ENCODE data around the gene ARHGEF7. TPM values are rescaled to one million over a fixed set of nuclear protein-coding genes. Genes with fewer than 3 reads are reported as not detected.

ARHGEF7 gene
- total RNA-seq, 1 donor, result 52.2 TPM

DNA sequence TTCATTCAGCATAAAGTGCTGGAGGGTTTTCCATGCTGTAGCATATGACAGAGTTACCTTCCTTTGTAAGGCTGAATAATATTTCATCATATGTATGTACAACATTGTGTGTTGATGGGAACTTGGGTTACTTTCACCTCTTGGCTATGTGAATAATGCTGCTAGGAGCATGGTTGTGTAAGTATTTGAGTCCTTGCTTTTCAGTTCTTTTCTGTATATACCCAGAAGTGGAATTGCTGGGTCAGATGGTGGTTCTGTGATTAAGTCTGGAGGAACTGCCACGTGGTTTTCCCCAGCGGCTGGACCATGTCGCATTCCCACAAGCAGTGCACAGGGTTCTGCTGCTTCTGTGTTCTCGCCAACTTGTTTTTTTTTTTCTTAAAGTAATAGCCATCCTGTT, 104.2 kb downstream of the ARHGEF7 start:
- TF ChIP-seq, protein P1, sequence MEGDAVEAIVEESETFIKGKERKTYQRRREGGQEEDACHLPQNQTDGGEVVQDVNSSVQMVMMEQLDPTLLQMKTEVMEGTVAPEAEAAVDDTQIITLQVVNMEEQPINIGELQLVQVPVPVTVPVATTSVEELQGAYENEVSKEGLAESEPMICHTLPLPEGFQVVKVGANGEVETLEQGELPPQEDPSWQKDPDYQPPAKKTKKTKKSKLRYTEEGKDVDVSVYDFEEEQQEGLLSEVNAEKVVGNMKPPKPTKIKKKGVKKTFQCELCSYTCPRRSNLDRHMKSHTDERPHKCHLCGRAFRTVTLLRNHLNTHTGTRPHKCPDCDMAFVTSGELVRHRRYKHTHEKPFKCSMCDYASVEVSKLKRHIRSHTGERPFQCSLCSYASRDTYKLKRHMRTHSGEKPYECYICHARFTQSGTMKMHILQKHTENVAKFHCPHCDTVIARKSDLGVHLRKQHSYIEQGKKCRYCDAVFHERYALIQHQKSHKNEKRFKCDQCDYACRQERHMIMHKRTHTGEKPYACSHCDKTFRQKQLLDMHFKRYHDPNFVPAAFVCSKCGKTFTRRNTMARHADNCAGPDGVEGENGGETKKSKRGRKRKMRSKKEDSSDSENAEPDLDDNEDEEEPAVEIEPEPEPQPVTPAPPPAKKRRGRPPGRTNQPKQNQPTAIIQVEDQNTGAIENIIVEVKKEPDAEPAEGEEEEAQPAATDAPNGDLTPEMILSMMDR (IDR thresholded peaks at IDR 0.05; ENCODE audit: insufficient read depth, low read depth, low read length), result no peak
- H3K4me3 ChIP-seq (ENCODE audit: low read depth, low read length), result no peak overlapping the region
- DNase-seq (ENCODE audit: low read depth), result peak; percentile 82

DNA sequence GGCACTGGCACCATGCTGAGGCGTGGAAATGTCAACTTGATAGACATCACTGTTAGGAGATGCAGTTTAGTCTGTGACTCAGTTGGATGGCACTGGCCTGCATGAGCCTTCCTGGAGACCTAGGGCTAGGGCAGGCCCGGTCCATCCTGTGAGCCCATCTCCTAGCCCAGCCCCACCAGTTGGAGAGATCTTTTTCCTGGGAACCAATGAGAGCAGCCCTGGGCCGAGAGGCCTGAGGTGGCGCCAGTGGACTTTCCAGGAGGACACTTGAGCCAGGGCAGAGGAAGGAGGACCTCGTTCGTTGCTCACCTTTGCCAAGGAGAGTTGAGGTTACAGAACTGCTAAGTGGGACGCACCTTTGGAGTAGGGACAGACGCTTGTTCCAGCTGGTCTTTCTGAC, 104.8 kb downstream of the ARHGEF7 start:
- TF ChIP-seq, protein P1 (IDR thresholded peaks at IDR 0.05; ENCODE audit: insufficient read depth, low read depth, low read length), result no peak
- no peak for DNase-seq (ENCODE audit: low read depth)

DNA sequence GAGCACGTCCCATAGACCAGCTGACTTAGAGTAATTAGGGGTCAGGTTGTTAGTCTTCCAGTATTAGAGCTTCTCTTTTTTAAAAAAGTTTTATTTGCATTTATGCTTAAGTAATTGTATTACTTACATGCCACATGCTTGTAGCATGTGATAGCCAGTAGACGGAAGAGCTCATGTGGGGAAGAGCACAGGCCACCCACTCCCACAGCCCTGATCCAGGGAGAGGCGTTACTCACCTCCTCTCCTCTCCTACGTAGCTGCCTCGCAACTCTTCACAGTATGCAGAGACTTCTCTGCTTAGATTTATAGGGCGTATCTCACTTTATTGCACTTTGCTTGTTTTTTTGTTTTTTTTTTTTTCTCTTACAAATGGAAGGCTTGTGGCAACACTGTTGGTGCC, 110.1 kb downstream of the ARHGEF7 start:
- DNase-seq (ENCODE audit: low read depth), result no peak
- no peak overlapping the region for H3K4me3 ChIP-seq (ENCODE audit: low read depth, low read length)
- TF ChIP-seq, protein P1 (IDR thresholded peaks at IDR 0.05; ENCODE audit: insufficient read depth, low read depth, low read length), result no peak

More for the DNA sequence above, 104.8 kb downstream of the ARHGEF7 start:
- no peak overlapping the region for H3K4me3 ChIP-seq (ENCODE audit: low read depth, low read length)

DNA sequence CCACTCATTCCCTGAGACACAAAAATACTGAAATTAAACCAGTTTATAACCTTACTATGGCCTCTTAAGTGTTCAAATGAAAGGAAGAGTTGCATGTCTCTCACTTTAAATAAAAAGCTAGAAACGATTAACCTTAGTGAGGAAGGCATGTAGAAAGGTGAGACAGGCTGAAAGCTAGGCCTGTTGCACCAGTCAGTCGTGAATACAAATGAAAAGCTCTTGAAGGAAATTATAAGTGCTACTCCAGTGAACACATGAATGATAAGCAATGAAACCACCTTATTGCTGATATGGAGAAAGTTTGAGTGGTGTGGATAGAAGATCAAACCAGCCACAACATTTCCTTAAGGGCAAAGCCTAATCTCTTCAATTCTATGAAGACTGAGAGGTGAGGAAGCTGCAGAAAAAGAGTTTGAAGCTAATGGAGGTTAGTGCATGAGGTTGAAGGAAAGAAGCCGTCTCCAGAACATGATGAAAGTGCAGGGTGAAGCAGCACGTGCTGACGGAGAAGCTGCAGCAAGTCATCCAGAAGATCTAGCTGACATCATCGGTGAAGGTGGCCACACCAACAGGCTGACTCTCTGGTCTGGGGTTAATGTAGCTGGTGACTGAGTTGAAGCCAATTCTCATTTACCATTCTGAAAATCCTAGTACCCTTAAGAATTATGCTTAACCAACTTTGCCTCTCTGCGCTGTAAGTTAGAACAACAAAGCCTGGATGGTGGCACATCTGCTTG, 110.9 kb downstream of the ARHGEF7 start:
- H3K4me3 ChIP-seq (ENCODE audit: low read depth, low read length), result no peak overlapping the region
- DNase-seq (ENCODE audit: low read depth), result no peak
- TF ChIP-seq, protein P1 (IDR thresholded peaks at IDR 0.05; ENCODE audit: insufficient read depth, low read depth, low read length), result no peak

DNA sequence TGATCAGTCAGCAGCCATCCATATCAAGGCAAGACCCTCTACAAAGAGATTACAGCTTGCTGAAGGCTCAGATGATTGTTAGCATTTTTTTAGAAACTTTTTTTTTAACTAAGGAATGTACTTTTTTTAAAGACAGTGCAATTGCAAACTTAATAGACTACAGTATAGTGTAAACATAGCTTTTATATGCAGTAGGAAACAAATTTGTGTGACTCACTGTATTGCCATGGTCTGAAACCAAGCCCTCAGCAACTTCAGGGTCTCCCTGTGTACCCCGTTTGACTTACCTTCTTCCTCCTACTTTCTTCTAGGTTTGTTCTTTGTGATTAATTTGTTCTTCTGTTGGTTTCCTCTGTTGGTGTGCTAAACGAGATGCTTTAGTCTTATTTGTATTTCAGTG, 112.3 kb downstream of the ARHGEF7 start:
- DNase-seq (ENCODE audit: low read depth), result peak; percentile 40
- TF ChIP-seq, protein P1 (IDR thresholded peaks at IDR 0.05; ENCODE audit: insufficient read depth, low read depth, low read length), result no peak
- H3K4me3 ChIP-seq (ENCODE audit: low read depth, low read length), result no peak overlapping the region

DNA sequence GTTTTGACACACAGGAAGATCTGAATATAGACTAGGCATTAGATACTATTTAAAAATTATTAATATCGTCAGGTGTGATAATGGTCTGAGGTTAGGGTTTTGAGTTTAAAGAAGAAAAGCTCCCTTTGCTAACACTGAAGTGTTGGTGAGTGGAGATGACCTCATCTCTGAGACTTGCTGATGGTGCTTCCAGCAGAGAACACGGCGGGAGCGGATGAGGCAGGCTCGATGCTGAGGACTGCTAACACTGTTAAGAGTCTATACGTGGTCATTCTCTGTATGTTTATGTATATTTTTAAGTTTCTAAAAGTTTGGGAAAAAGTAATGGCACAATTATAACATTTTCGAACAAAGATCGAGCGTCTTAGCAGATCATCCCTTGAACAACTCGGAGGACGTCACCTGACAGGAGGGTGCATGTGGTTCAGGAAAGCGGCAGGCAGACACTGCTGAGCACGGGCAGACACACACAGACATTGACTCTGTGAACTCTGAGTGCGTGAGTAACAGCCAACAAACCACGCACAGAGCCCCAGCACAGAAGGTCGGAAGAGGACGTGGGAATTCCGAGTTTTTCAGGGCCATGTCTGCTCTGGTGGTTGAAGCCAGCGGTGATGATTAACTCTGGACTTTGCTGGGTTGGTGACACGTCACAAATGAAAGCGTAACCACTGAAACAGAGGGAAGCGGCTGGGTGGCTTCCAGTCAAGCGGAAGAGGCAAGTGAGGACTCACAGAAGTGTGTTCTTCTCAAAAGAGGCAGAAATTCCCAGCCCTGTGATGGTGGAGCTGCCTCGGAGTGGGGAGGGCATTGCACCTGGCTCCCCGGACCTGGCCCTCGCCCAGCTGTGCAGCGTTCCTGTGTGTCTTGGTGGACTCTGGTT, 113.4 kb downstream of the ARHGEF7 start:
- TF ChIP-seq, protein P1 (IDR thresholded peaks at IDR 0.05; ENCODE audit: insufficient read depth, low read depth, low read length), result no peak
- no peak overlapping the region for H3K4me3 ChIP-seq (ENCODE audit: low read depth, low read length)
- peak; percentile 48 for DNase-seq (ENCODE audit: low read depth)
